ENCODE results near the gene NR2F1-AS1.

DNA sequence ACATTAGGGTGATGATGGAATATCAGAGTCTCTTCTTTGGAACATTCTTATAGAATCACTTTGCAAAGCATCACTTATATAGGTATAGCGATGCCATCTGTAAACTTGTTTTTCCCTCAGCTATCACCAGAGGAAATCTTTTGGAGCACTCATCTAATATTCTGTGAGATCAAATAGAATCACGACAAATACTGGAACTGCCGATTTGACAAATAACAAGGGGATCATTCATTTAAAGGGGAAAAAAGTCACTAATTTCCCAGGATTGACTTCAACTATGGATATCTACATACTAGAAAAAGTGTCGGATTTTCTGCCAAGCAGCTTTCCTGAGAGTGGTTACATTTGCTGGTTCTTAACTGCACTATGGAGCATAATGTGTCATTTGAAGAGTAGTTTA is 178.6 kb downstream of the NR2F1-AS1 start:
- no peak for TF ChIP-seq EZH2 (optimal IDR thresholded peaks at IDR 0.05; ENCODE audit: low read depth, low read length)
- TF ChIP-seq EZH2phosphoT487 (IDR thresholded peaks at IDR 0.05; ENCODE audit: low read length): no peak
- TF ChIP-seq, protein P1, sequence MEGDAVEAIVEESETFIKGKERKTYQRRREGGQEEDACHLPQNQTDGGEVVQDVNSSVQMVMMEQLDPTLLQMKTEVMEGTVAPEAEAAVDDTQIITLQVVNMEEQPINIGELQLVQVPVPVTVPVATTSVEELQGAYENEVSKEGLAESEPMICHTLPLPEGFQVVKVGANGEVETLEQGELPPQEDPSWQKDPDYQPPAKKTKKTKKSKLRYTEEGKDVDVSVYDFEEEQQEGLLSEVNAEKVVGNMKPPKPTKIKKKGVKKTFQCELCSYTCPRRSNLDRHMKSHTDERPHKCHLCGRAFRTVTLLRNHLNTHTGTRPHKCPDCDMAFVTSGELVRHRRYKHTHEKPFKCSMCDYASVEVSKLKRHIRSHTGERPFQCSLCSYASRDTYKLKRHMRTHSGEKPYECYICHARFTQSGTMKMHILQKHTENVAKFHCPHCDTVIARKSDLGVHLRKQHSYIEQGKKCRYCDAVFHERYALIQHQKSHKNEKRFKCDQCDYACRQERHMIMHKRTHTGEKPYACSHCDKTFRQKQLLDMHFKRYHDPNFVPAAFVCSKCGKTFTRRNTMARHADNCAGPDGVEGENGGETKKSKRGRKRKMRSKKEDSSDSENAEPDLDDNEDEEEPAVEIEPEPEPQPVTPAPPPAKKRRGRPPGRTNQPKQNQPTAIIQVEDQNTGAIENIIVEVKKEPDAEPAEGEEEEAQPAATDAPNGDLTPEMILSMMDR (IDR thresholded peaks at IDR 0.05; ENCODE audit: low read length): no peak

Data from MM.1S (cell line).